HG02798 (cell line): ENCODE results near the gene OSBPL2.

Experiments used
- ATAC-seq: cut with Tn5 transposase; IDR thresholded peaks from one replicate; pipeline ENCODE4 v1.9.1; 2021; ENCODE audit warnings: mild to moderate bottlenecking; ENCODE audit not compliant: unreplicated experiment, poor library complexity

OSBPL2 gene

GRCh38 chr20:62330576-62331317 is 92.4 kb downstream of the OSBPL2 start:
- ATAC-seq, result no peak

GRCh38 chr20:62331347-62331746 is 93.0 kb downstream of the OSBPL2 start:
- ATAC-seq, result no peak

GRCh38 chr20:62332421-62332820 is 94.1 kb downstream of the OSBPL2 start:
- ATAC-seq, result no peak

GRCh38 chr20:62332989-62333819 is 94.9 kb downstream of the OSBPL2 start:
- no peak for ATAC-seq

- ATAC-seq, result no peak
Observed at GRCh38 chr20:62333820-62334595, 95.7 kb downstream of the OSBPL2 start.

- ATAC-seq, result no peak
Observed at GRCh38 chr20:62334881-62335280, 96.6 kb downstream of the OSBPL2 start.

- no peak for ATAC-seq
Observed at GRCh38 chr20:62335532-62335931, 97.2 kb downstream of the OSBPL2 start.

- no peak for ATAC-seq
Observed at GRCh38 chr20:62336329-62336728, 98.0 kb downstream of the OSBPL2 start.

GRCh38 chr20:62336775-62337557 is 98.6 kb downstream of the OSBPL2 start:
- ATAC-seq, result no peak

GRCh38 chr20:62337558-62338293 is 99.4 kb downstream of the OSBPL2 start:
- ATAC-seq, result no peak

- ATAC-seq, result no peak
Observed at GRCh38 chr20:62338294-62338620, 99.9 kb downstream of the OSBPL2 start.

- peak; percentile 61 for ATAC-seq
Observed at GRCh38 chr20:62339647-62340062, 101.3 kb downstream of the OSBPL2 start.

GRCh38 chr20:62342910-62343309 is 104.6 kb downstream of the OSBPL2 start:
- ATAC-seq, result no peak

GRCh38 chr20:62344092-62344491 is 105.8 kb downstream of the OSBPL2 start:
- no peak for ATAC-seq

- ATAC-seq, result no peak
Observed at GRCh38 chr20:62344782-62345181, 106.5 kb downstream of the OSBPL2 start.
